GM19324 (cell line): Measurements from ENCODE around the gene DSCAM.

Experiments used
- ATAC-seq: cut with Tn5 transposase; IDR thresholded peaks from one replicate; pipeline ENCODE4 v1.9.1; 2021; ENCODE audit warnings: mild to moderate bottlenecking, moderate library complexity; ENCODE audit not compliant: unreplicated experiment, low FRiP score

Gene DSCAM

DNA sequence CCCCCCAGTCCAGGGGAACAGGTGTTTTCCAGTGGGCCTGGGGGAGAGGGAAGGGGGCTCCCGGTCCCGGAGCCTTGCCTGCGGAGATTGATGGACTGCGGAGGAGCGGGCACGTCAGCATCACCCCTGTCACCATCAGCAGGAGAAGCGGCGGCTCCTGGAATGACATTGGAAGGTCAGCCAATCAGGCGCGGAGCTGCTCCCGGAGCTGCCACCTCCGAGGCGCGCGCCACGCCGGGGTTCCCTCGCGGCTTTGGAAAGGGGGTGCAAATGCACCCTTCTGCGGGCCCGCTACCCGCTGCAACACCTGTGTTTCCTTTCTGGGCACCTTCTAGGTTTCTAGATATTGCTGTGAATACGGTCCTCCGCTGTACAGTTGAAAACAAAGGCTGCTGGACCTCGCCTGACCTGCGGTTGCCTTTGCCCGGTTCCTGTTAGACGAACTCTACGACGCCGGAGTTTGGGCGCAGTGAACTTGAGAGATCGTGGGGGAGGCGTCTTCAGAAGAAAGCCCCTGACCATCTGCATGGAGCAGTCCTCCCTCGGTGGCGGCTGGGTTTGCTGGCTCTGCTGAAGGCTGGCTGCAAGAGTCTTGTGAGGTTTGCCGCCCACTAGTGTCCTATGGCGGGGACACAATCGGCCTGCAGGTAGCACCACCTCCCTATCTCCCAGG is 5.3 kb downstream of the DSCAM start:
- no peak for ATAC-seq

DNA sequence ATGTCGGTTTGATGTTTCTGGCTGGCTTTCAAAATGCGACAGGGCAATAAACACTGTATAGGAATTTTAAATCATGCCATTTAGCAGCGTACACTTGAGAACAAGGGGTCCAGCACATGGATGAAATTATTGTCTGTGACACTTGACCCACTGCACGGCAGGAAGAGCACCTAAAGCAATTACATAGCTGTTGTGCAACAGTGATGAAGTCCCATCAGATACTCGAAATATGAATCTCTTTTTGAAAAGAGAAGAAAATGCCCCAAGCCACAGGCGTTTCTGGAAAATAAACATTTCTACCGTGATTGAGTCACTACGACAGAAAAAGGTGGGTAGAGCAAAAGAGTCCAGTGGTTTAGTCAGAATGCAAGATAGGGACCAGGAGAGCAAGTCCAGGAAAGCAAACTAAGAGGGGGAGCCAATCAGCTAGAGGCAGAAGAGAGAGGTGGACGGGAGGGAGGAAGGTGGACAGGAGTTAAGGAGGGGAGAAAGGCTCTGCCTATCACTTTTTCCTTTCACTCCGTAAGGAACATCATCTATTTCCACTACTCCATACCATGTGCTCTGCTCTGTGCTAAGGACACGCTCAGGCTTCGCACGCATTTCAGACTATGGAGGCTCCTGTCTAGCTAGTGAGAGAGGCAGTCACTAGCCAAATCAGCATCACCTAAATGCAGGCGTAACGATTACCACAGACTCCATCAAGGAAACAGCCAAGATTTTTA is 6.4 kb downstream of the DSCAM start:
- ATAC-seq, result no peak

- no peak for ATAC-seq
These were observed 7.4 kb downstream of the DSCAM start for GRCh38 chr21:40839521-40839920.

GRCh38 chr21:40837456-40837855 is 9.5 kb downstream of the DSCAM start:
- ATAC-seq, result no peak

GRCh38 chr21:40835184-40835694 is 11.7 kb downstream of the DSCAM start:
- ATAC-seq, result no peak

DNA sequence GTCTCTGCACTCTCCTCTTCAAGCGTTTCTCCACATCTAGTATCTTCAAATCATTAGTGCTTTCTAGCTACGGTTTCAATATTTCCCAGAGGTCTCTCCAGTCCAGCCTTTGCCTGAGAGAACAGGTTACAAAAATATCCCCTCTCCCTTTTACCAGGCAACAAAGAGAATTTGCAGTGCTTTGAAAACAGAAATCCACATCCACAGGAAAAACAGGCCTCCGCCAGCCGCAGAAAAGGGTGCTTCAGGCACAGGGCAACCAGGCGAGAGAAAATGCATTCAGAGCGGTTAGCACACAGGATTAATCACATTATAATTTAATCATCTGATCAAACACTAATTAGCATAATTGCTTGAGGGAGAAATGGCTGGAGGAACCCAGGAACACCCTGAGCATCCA is 13.8 kb downstream of the DSCAM start:
- ATAC-seq, result no peak

- no peak for ATAC-seq
These were observed 14.6 kb downstream of the DSCAM start for GRCh38 chr21:40832316-40832715.

DNA sequence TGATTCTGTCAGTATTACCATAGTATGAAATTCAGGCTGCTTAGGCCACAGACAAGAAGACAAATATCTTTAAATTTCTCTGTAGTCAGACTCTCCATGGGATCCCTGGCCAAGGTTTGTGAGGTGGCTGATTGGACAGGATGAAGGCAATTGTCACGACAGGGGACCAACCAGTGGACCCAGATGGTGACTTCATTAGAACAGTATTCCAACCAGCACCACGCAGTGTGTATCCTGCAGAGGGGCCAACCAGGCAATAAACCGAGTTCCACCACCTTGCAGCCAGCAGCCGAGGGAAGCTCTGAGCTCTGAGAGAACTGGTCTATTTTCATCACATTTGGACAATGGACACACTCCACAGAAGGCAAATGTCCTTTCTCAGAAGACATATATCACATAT is 16.1 kb downstream of the DSCAM start:
- no peak for ATAC-seq

DNA sequence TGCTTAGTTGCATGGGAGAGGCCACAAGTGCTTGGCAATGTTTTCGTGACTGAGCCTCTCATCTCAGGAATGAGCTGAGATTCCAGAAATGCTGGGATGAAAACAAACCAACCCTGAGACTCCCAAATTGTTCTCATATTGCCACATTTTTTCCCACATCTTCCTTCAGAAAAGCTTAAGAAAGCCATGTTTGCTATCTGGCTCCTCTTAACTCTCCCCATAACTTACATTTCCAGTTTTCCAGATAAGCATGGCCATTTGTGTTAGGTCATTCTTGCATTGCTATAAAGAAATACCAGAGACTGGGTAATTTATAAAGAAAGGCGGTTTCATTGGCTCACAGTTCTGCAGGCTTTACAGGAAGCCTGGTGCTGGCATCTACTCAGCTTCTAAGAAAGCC is 17.2 kb downstream of the DSCAM start:
- ATAC-seq, result no peak

- ATAC-seq, result no peak
These were observed 17.6 kb downstream of the DSCAM start for GRCh38 chr21:40829308-40829707.

GRCh38 chr21:40827509-40827908 is 19.4 kb downstream of the DSCAM start:
- no peak for ATAC-seq

DNA sequence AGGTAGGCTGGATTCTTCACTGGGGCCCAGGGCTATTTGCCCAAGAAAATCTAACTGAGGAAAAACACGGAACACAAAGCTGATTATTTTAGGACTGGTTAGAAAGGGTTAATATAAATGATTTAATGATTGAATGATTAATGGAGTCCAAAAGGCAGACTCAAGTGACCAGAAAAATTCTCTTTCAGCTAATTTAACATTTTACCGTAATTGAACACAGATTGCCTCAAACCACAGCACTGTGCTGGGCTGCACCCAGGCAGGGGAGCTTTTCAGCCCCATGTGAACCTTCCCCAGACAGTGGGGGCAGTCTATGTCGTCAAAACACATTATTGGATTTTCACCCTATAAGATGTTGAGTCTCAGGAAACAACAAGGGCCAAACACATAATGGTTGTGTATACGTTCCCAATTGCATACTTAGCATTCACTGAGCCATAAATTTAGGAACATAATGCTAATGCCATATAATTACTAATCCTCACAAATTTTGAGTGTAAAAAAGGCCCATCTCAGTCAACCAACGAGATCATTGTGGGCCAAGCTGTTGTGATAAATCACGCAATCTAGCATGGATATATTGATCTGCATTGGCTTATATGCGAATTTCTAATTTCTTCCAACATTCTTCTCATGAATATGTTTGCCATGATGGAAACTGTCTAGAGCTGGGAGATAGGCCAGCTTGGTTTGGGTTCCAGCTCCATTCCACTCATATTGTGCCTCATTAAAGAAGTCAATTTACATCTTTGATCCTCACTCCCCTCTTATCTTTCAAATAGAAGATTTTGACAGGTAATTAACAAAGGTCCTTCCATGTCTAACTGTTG is 27.7 kb downstream of the DSCAM start:
- ATAC-seq, result no peak

- ATAC-seq, result no peak
These were observed 33.0 kb downstream of the DSCAM start for GRCh38 chr21:40813918-40814317.

GRCh38 chr21:40809673-40810197 is 37.2 kb downstream of the DSCAM start:
- no peak for ATAC-seq

DNA sequence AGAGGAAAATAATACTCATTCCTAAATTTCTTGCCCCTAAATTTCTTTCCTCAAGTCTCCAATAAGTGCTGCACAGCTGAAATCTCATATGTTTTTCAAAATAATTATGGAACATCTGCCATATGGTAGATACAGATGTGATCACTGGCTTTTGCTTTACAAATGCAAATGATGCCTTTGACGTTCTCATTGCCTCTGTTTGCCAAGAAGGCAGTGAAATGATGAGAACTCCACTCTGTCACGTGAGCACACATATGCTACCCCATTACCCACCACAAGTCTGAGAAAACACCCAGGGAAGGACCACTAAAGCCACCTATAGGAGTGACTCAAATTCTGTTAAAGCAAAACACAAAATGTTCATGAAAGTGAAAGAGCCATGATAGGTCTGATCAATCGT is 43.9 kb downstream of the DSCAM start:
- ATAC-seq, result no peak

- no peak for ATAC-seq
These were observed 46.8 kb downstream of the DSCAM start for GRCh38 chr21:40800126-40800525.

DNA sequence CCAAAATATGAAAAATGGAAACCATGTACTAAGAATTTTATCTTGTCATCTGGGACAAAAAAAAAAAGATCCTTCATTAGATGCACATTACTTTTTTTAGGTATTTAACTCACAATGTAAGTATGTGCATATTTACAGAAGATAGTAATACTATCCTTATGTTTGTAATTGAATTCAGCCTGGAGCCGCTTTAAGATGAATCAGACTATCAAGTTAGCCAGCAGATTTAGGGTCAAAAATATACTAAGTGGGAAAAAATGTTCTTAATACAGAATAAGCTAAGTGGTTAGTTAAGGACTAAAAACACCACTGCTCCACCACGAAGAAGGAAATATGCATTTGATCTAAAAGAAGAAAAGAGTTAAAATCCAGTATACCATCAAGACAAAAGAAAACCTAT is 49.1 kb downstream of the DSCAM start:
- no peak for ATAC-seq

- ATAC-seq, result no peak
These were observed 49.5 kb downstream of the DSCAM start for GRCh38 chr21:40797410-40797809.

- no peak for ATAC-seq
These were observed 50.5 kb downstream of the DSCAM start for GRCh38 chr21:40796464-40796863.

DNA sequence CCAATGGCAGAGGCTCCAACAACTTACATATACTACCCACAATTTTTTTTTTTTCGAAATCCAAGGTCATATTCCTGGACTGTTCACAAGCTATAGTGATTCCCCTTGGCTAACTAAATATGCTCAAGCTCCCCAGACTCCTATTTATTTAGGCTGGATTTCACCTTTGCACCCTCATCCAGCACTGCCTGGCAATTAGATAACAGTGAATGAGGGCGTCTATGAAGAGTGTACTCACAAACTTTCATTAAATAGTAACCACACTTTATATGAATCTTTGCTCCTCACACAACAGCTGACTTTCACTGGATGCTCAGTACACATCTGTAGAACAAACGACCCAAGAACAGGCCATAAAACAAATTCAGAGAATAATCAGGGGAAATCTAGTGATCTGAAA is 51.6 kb downstream of the DSCAM start:
- no peak for ATAC-seq
